GM12878 (cell line): ENCODE data around the gene FKBP2. TPM values are rescaled to one million over a fixed set of nuclear protein-coding genes. Genes with fewer than 3 reads are reported as not detected.
A peak's percentile ranks its signal among the peaks of the same experiment; 100 is the strongest.

Source experiments
- ATAC-seq: fragments of 200-7000 bp; cut with Tn5 transposase; 3 replicates; pipeline ENCODE4 v1.9.1; 2020; ENCODE audit warnings: mild to moderate bottlenecking, moderate library complexity
- BruUV-seq: library from RNA; stranded (reverse); fragments of 400-500 nt; replicated peaks from 2 replicates; lab custom pipeline; 2021; lab: Mats Ljungman, UMichigan
- CTCF ChIA-PET: fragments of 300-600 bp; sonication (Branson Sonifier 250); formaldehyde crosslinking; extraction: SDS; loops from one replicate; lab custom pipeline; 2021; ENCODE audit warnings: inconsistent platforms; lab: Yijun Ruan, JAX
- POLR2A ChIA-PET: fragments of 350-600 bp; formaldehyde crosslinking; extraction: SDS; loops from one replicate; lab custom pipeline; 2021; ENCODE audit warnings: inconsistent platforms; lab: Charles Lee
- RAD21 ChIA-PET: fragments of 300-600 bp; sonication (Branson Sonifier 250); formaldehyde crosslinking; loops from one replicate; lab custom pipeline; 2023; ENCODE audit warnings: antibody characterized with exemption; ENCODE audit not compliant: unreplicated experiment; lab: Charles Lee
- SMC1A ChIA-PET: fragments of 300-600 bp; sonication (Branson Sonifier 250); formaldehyde crosslinking; loops from one replicate; lab custom pipeline; 2023; ENCODE audit not compliant: unreplicated experiment, uncharacterized antibody; lab: Charles Lee
- DNase-seq: peaks from one replicate; pipeline ENCODE4 v3.0.0-alpha.2; 2011; ENCODE audit warnings: low read depth, low spot score
- FAIRE-seq: peaks from 3 replicates; lab custom pipeline; 2011; peaks lifted over from hg19 to GRCh38; lab: Jason Lieb, UNC
- H2AFZ ChIP-seq: 2 replicates; pipeline ENCODE4 v1.6.0; 2011; ENCODE audit warnings: low read depth, low read length, control low read depth; ENCODE audit not compliant: control insufficient read depth
- H3K27ac ChIP-seq: 2 replicates; pipeline ENCODE4 v1.5.1; 2011; ENCODE audit warnings: control low read depth; ENCODE audit not compliant: control insufficient read depth, insufficient read depth
- H3K27me3 ChIP-seq, 2 experiments: replicated peaks in 1 of 2; 2 replicates each; pipeline versions ENCODE4 v1.6.0 to v1.6.1; 2011; ENCODE audit warnings: low read length in 1 of 2; ENCODE audit not compliant: control insufficient read depth in 2 of 2, insufficient read depth in 2 of 2
- H3K36me3 ChIP-seq, 2 experiments: 2 replicates each; pipeline ENCODE4 v1.5.1; 2011; ENCODE audit warnings: low read length in 1 of 2; ENCODE audit not compliant: control insufficient read depth in 2 of 2, insufficient read depth in 2 of 2
- H3K4me1 ChIP-seq: 2 replicates; pipeline ENCODE4 v1.6.1; 2011; ENCODE audit warnings: mild to moderate bottlenecking, low read length, moderate library complexity, mixed read lengths; ENCODE audit not compliant: control insufficient read depth, insufficient read depth
- H3K4me2 ChIP-seq: 2 replicates; pipeline ENCODE4 v1.6.0; 2011; ENCODE audit warnings: control low read depth; ENCODE audit not compliant: control insufficient read depth, insufficient read depth
- H3K4me3 ChIP-seq: fragments of 200-600 bp; sonication (generic); 2 replicates; pipeline ENCODE4 v1.5.1; 2016
- H3K79me2 ChIP-seq: 2 replicates; pipeline ENCODE4 v1.6.0; 2011; ENCODE audit warnings: low read length; ENCODE audit not compliant: control insufficient read depth, insufficient read depth
- H3K9ac ChIP-seq: 2 replicates; pipeline ENCODE4 v1.8.0; 2011; ENCODE audit warnings: low read length, control low read depth, mixed read lengths; ENCODE audit not compliant: control insufficient read depth, insufficient read depth
- H3K9me3 ChIP-seq: replicated peaks from 3 replicates; pipeline ENCODE4 v1.5.1; 2011; ENCODE audit warnings: mild to moderate bottlenecking, low read length; ENCODE audit not compliant: control insufficient read depth, insufficient read depth
- H4K20me1 ChIP-seq: 2 replicates; pipeline ENCODE4 v1.6.0; 2011; ENCODE audit not compliant: control insufficient read depth, insufficient read depth
- ATF2 ChIP-seq: IDR thresholded peaks from 2 replicates; pipeline ENCODE4 v1.6.1; 2012; ENCODE audit warnings: low read length, inconsistent platforms
- BACH1 ChIP-seq: fragments of 450-650 bp; IDR thresholded peaks from 2 replicates; pipeline ENCODE4 v1.6.1; 2017; ENCODE audit warnings: mild to moderate bottlenecking, borderline replicate concordance
- ELK1 ChIP-seq: IDR thresholded peaks from 2 replicates; pipeline ENCODE4 v1.6.1; 2012; ENCODE audit warnings: low read depth, low read length, improper control_type of control experiment
- GATAD2B ChIP-seq: fragments of 450-650 bp; conservative IDR thresholded peaks from 2 replicates; pipeline ENCODE4 v1.6.1; 2017; ENCODE audit warnings: low read depth, mild to moderate bottlenecking, moderate library complexity
- HCFC1 ChIP-seq: fragments of 150-350 bp; IDR thresholded peaks from 2 replicates; pipeline ENCODE4 v1.6.1; 2014; ENCODE audit warnings: low read length
- HDAC2 ChIP-seq: fragments of 200-600 bp; sonication (generic); IDR thresholded peaks from 2 replicates; pipeline ENCODE4 v1.6.1; 2017
- MYB ChIP-seq: fragments of 150-350 bp; IDR thresholded peaks from 2 replicates; pipeline ENCODE4 v1.6.1; 2014; ENCODE audit warnings: mild to moderate bottlenecking, low read depth, low read length, borderline replicate concordance
- NFYB ChIP-seq: IDR thresholded peaks from 2 replicates; pipeline ENCODE4 v1.6.1; 2011; ENCODE audit warnings: low read depth, mild to moderate bottlenecking, low read length, improper control_type of control experiment, moderate library complexity; ENCODE audit not compliant: insufficient read depth
- POU2F2 ChIP-seq: IDR thresholded peaks from 3 replicates; pipeline ENCODE4 v1.6.1; 2011; ENCODE audit warnings: low read depth, mild to moderate bottlenecking, low read length, borderline replicate concordance
- SIX5 ChIP-seq: IDR thresholded peaks from 2 replicates; pipeline ENCODE4 v1.6.1; 2011; ENCODE audit warnings: mild to moderate bottlenecking, low read depth, low read length, moderate library complexity; ENCODE audit not compliant: severe bottlenecking
- SMARCA5 ChIP-seq: fragments of 450-650 bp; IDR thresholded peaks from 2 replicates; pipeline ENCODE4 v1.6.1; 2017; ENCODE audit warnings: mild to moderate bottlenecking
- SPI1 ChIP-seq: IDR thresholded peaks from 2 replicates; pipeline ENCODE4 v1.6.1; 2011; ENCODE audit warnings: low read depth, mild to moderate bottlenecking, low read length, moderate library complexity, borderline replicate concordance; ENCODE audit not compliant: insufficient read depth
- SUZ12 ChIP-seq: fragments of 200-600 bp; sonication (generic); IDR thresholded peaks from one replicate; pipeline ENCODE4 v1.6.1; 2018; ENCODE audit warnings: antibody characterized with exemption, mild to moderate bottlenecking; ENCODE audit not compliant: unreplicated experiment
- ZBTB33 ChIP-seq: fragments of 450-650 bp; IDR thresholded peaks from 2 replicates; pipeline ENCODE4 v1.6.1; 2017; ENCODE audit warnings: mild to moderate bottlenecking
- WGBS: methylation state at CpG from one replicate; pipeline ENCODE4 v1.1.6; 2016; ENCODE audit warnings: low lambda C conversion rate; ENCODE audit not compliant: insufficient replicate concordance, insufficient coverage; ENCODE audit errors: missing lambda C conversion rate; 5-methylcytosine and 5-hydroxymethylcytosine counted together
- in situ Hi-C: fragments of 300-500 bp; cut with MboI; formaldehyde crosslinking; loops from 9 replicates; pipeline ENCODE4 v1.14.3; 2018; ENCODE audit warnings: mixed read lengths
- intact Hi-C: fragments of 100-400 bp; cut with micrococcal nuclease; formaldehyde crosslinking; loops from one replicate; pipeline ENCODE4 v1.14.2; 2022; ENCODE audit not compliant: unreplicated experiment
- polyA plus RNA-seq, 11 experiments: library from polyadenylated mRNA; depleted of rRNA in 4 of 11; unstranded in 6 of 11; stranded (reverse) in 5 of 11; fragments of >200 nt; fragmentation: Nextera tagmentation in 4 of 11; fragmentation: Illumina TruSeq in 1 of 11; extraction: Ambion mirVana in 4 of 11; extraction: Trizol in 1 of 11; gene quantifications; 1 replicate in 1 of 11; 2 replicates in 10 of 11; pipeline versions ENCODE4 v1.2.1 to v1.2.3, GENCODE V29; 2011 to 2016; ENCODE audit warnings: inconsistent platforms in 2 of 11, missing spikeins in 2 of 11, low read depth in 1 of 11
- total RNA-seq, 4 experiments: library from RNA; depleted of rRNA in 3 of 4; stranded (reverse); fragments of >200 nt in 3 of 4; fragmentation: Illumina TruSeq in 1 of 4; extraction: Trizol in 1 of 4; gene quantifications; 2 replicates each; pipeline versions ENCODE4 v1.2.1 to v1.2.3, GENCODE V29; 2013 to 2021

The FKBP2 gene
- total and polyA plus RNA-seq, 10 of the 15 experiments (the other 5 are each of a cell fraction or from before 2014, with no cell fraction given), result 1.8 to 99.7 (median 39.5) TPM

- FAIRE-seq (no peak), DNase-seq (no peak), ATAC-seq (no peak; the same call in 1 of the 3 replicates)
- Histone ChIP-seq H3K9ac (no peak overlapping the region), H3K36me3 (peaks cover 0 to 2% of the 10 kb centered on the region in 2 experiments; a peak in 2 of 4 replicates), H3K9me3 (no peaks in the 10 kb centered on the region), H3K4me1 (no peaks in the 10 kb centered on the region), H3K27ac (no peak overlapping the region), H3K4me2 (peak overlapping the region; percentile 42; the same call in 1 of the 2 replicates), H2AFZ (no peak overlapping the region), H4K20me1 (no peaks in the 10 kb centered on the region; the same call in 1 of the 2 replicates), H3K27me3 (peaks cover 9 to 16% of the 10 kb centered on the region in 2 experiments), H3K4me3 (no peak overlapping the region), H3K79me2 (no peaks in the 10 kb centered on the region)
- intact Hi-C loops, result no loop called here
- POLR2A ChIA-PET, result interaction anchor here (0.9 kb wide), 1 partner anchor 8 kb away, joined by 3 read pairs; the partner anchor contains the start of gene BAD
- SMC1A ChIA-PET, result no interaction called here
- 30% methylated on average over 37 of the region's 42 CpGs for WGBS
- in situ Hi-C loops, result no loop called here
- RAD21 ChIA-PET, result no interaction called here
- CTCF ChIA-PET, result interaction anchor here (0.8 to 1.9 kb wide), 2 partner anchors 9 to 12 kb away, joined by 3 to 10 read pairs; no protein-coding TSS in a partner anchor
- TF ChIP-seq HCFC1 (no peak), HDAC2 (no peak), POU2F2 (no peak), SPI1 (no peak), ZBTB33 (no peak), SMARCA5 (no peak), SIX5 (no peak), NFYB (no peak), ATF2 (no peak), GATAD2B (no peak), ELK1 (no peak), MYB (no peak), SUZ12 (no peak), BACH1 (no peak)
- BruUV-seq, result no TSS peak
Measured at GRCh38 chr11:64292460-64293254, 51.8 kb downstream of the FKBP2 start.
